GM12873 (cell line): ENCODE results near the gene SPINK8.

Source experiments
- CTCF ChIP-seq: IDR thresholded peaks from 2 replicates; pipeline ENCODE4 v1.5.1; 2012; ENCODE audit warnings: low read depth, mild to moderate bottlenecking, moderate library complexity, low read length, control low read depth; ENCODE audit not compliant: insufficient read depth; ENCODE audit errors: missing control alignments

SPINK8 gene

DNA sequence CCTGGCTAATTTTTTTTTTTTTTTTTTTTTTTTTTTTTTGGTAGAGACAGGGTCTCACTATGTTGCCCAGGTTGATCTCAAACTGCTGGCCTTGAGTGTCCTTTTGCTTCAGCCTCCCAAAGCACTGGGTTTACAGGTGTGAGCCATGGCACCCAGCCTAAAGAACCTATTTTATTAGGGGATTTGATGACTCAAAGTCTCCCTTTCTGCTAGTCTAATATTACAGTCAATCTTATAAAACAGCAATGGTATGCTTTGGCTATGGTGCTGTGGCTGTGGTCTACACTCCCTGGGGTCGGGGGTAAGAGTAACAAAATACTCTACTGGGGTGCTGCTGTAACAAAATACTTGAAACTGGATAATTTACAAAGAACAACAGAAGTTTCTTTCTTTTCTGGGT lies 47.8 kb downstream of the SPINK8 start:
- no peak for TF ChIP-seq CTCF

- TF ChIP-seq CTCF, result no peak
Observed at GRCh38 chr3:48285132-48285531, 48.3 kb downstream of the SPINK8 start.

DNA sequence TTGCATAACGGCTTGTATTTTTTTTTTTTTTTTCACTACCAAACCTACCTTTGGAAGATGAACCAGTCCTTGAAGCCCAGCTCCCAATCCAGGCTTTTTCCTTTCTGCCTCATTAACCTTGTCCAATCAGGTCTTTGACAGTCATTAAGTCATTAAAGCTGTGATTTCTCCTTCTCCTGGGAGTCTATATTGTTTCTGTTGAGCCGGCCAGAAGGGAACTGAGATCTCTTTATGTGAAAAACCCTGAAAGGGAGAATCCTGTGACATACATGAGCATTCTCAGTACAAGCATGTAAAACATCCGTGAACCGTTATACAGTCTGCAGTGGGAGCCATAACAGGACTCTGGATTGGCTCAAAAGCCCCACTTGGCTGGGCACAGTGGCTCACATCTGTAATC lies 52.6 kb downstream of the SPINK8 start:
- no peak for TF ChIP-seq CTCF

GRCh38 chr3:48278884-48279559 lies 54.4 kb downstream of the SPINK8 start:
- no peak for TF ChIP-seq CTCF

- no peak for TF ChIP-seq CTCF
Observed at GRCh38 chr3:48276911-48277641, 56.4 kb downstream of the SPINK8 start.

DNA sequence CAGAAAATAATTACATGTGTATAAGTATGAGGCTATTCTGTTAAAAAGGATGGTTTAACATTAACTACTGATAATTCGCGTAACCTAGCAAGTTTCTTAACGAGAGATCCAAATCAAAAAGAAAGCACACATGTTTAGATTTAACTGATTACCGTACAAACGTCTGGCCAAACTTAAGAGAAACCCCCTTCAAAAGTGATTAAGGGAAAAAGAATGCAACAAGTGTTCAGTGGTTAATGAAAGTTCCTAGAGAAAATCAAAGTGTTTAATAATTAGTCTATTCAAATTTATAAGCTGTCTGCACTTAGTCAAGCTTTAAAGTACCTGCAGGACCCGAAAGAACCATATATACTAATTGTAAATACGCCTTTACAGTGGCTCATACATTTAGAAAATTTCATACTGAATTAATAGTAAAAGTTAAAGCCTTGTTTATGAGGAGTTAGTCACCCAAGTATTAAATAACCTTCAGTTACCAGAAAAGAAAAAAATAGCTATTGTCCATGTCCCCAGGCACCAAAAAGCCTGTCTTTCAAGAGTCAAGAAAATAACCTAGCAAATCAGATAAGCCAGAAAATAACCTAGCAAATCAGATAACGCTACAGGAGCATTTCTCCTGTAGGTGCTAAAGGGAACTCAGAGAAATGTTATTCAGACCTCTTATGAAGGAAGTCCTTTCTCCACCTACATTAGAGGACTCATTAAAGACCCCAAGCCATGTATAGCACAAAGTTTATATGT lies 58.0 kb downstream of the SPINK8 start:
- TF ChIP-seq CTCF, result no peak

- TF ChIP-seq CTCF, result no peak
Observed at GRCh38 chr3:48274452-48274851, 59.0 kb downstream of the SPINK8 start.
